ENCODE data around the gene LDAH.
"Not testable (repeated sequence)": the region's sequence is repeated elsewhere in the genome, so short reads cannot be mapped to it uniquely, and the experiment has no call there.

LDAH gene

GRCh38 chr2:20723543-20723942 is 99.4 kb downstream of the LDAH start:
- no peak for DNase-seq (ENCODE audit: low read depth)

GRCh38 chr2:20722592-20723240 is 100.2 kb downstream of the LDAH start:
- no peak for DNase-seq (ENCODE audit: low read depth)

DNA sequence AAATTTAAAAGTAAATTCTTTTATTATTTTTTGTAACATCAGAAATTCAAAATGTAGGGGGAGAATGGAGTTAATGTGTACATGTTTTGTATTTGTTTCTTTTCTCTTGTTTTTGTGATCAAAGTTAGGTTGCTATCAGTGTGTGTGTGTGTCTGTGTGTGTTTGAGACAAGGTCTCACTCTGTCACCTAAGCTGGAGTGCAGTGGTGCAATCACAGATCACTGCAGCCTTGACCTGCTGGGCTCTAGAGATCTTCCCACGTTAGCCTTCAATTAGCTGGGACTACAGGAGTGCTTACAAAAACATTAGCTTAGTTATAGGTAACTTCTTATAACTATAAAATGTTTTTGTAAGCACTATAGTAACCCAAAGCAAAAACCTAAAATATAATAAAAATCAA is 105.3 kb downstream of the LDAH start:
- DNase-seq (ENCODE audit: low read depth): no peak

GRCh38 chr2:20716164-20716563 is 106.7 kb downstream of the LDAH start:
- DNase-seq (ENCODE audit: low read depth): not testable (repeated sequence)

DNA sequence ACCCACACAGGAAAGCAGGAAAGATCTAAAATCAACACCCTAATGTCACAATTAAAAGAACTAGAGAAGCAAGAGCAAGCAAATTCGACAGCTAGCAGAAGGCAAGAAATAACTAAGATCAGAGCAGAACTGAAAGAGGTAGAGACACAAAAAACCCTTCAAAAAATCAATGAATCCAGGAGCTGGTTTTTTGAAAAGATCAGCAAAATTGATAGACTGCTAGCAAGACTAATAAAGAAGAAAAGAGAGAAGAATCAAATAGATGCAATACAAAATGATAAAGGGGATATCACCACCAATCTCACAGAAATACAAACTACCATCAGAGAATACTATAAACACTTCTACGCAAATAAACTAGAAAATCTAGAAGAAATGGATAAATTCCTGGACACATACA is 108.5 kb downstream of the LDAH start:
- not testable (repeated sequence) for DNase-seq (ENCODE audit: low read depth)

DNA sequence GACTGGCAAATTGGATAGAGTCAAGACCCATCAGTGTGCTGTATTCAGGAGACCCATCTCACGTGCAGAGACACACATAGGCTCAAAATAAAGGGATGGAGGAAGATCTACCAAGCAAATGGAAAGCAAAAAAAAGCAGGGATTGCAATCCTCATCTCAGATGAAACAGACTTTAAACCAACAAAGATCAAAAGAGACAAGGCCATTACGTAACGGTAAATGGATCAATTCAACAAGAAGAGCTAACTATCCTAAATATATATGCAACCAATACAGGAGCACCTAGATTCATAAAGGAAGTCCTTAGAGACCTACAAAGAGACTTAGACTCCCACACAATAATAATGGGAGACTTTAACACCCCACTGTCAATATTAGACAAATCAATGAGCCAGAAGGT is 109.3 kb downstream of the LDAH start:
- DNase-seq (ENCODE audit: low read depth): not testable (repeated sequence)

DNA sequence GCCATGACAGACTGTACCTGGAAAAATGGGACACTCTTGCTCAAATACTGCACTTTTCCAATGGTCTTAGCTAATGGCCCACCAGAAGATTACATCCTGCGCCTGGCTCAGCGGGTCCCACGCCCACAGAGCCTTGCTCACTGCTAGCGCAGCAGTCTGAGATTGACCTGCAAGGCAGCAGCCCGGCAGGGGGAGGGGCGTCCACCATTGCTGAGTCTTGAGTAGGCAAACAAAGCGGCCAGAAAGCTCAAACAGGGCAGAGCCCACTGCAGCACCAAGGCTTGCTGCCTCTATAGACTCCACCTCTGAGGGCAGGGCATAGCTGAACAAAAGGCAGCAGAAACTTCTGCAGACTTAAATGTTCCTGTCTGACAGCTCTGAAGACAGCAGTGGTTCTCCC is 111.3 kb downstream of the LDAH start:
- not testable (repeated sequence) for DNase-seq (ENCODE audit: low read depth)

DNA sequence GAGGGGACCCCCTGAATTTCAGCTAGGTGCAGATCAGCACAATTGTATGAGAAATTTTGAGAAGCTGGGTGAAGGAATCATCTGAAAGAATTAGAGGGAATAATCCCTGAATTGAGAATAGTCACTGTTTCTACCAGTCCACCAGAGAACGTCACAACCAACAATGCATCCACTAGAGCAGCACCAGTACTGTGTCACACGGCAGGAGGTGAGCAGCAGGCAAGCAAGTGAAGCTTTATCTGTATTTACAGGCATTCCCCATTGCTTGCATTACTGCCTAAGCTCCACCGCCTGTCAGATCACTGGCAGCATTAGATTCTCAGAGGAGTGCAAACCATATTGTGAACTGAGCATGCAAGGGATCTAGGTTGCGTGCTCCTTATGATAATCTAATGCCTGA is 115.3 kb downstream of the LDAH start:
- DNase-seq (ENCODE audit: low read depth): no peak

GRCh38 chr2:20706786-20707185 is 116.1 kb downstream of the LDAH start:
- no peak for DNase-seq (ENCODE audit: low read depth)

GRCh38 chr2:20706217-20706616 is 116.7 kb downstream of the LDAH start:
- DNase-seq (ENCODE audit: low read depth): no peak

- DNase-seq (ENCODE audit: low read depth): no peak
Measured at GRCh38 chr2:20704886-20705285, 118.0 kb downstream of the LDAH start.

GRCh38 chr2:20702563-20702962 is 120.3 kb downstream of the LDAH start:
- DNase-seq (ENCODE audit: low read depth): no peak

DNA sequence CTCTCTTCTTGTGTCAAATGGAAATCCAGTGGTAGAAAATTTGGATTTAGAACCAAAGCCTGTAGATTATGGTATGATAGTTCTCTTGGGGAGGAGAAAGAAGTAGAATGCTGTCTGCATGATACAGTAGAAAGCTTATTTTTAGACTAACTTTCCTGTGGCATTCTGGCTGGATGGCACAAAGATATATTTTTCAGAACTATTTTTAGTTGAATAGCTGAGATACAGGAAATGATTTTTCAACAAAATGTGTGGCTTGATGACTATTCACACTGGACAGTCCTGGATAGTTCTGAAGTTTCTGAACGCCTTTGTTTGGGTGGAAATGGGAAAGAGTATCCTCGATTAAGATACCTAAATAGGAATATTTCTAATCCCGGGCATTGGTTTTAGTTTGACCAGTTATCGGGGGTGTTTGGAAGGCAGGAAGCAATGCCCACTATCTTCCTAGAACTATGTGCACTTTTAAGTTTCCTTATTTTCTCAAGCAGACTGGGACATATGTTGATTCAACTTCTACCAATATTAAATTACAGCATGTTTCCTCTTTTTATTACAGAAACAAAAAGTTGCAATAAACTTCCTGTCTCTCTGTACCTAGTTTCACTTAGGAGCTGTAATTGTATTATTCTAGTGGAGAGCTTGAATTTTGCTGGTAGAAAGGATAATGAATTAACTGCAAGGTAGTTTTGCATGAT is 123.8 kb downstream of the LDAH start:
- no peak for DNase-seq (ENCODE audit: low read depth)

DNA sequence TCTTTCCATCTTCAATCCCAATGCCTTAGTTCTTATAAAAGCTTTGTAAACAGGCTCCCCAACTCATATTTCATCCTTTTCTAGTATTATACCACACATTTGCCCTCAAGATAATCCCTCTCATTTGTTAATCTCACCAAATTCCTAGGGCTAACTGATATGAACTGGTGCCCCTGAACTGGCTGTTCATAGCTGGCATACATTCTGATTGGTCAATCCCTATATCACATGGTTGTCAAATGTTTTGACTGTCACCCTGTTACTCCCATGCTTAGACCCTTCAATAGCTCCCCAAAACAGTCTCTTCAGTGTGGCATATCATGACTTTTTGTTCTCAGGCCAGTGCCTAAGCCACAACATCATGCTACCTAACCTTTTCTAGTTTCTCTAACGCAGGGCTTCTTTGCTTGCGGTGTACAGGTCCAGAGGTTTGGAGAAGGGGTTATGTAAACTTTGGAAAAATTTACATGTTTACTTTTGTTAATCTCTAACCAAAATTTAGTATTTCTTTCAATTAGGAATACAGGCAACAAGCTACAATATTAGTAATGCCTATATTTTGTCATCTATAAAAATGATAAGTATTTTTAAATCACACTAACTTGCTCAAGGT is 125.5 kb downstream of the LDAH start:
- no peak for DNase-seq (ENCODE audit: low read depth)

DNA sequence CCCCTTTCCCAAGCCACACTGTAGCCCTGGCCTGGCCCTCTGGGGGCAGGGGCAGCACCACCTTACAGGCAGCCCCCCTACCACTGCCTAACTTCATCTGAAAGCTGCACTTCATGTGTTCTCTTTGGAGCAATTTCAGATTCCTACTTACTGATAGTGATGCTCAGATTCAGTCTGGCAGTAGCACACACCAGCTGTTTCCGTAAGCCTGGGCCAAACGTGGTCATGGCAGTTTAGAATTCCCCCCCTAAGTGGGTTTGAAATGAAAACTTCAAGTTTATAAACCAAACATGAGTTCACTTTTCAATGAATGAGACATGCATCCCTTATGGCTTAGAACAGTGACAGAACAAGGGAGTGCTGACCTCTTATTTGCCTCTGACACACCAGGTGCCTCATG is 126.5 kb downstream of the LDAH start:
- DNase-seq (ENCODE audit: low read depth): no peak

- no peak for DNase-seq (ENCODE audit: low read depth)
Measured at GRCh38 chr2:20693317-20693716, 129.6 kb downstream of the LDAH start.

GRCh38 chr2:20692081-20692480 is 130.8 kb downstream of the LDAH start:
- no peak for DNase-seq (ENCODE audit: low read depth)

GRCh38 chr2:20691076-20691734 is 131.7 kb downstream of the LDAH start:
- DNase-seq (ENCODE audit: low read depth): no peak

DNA sequence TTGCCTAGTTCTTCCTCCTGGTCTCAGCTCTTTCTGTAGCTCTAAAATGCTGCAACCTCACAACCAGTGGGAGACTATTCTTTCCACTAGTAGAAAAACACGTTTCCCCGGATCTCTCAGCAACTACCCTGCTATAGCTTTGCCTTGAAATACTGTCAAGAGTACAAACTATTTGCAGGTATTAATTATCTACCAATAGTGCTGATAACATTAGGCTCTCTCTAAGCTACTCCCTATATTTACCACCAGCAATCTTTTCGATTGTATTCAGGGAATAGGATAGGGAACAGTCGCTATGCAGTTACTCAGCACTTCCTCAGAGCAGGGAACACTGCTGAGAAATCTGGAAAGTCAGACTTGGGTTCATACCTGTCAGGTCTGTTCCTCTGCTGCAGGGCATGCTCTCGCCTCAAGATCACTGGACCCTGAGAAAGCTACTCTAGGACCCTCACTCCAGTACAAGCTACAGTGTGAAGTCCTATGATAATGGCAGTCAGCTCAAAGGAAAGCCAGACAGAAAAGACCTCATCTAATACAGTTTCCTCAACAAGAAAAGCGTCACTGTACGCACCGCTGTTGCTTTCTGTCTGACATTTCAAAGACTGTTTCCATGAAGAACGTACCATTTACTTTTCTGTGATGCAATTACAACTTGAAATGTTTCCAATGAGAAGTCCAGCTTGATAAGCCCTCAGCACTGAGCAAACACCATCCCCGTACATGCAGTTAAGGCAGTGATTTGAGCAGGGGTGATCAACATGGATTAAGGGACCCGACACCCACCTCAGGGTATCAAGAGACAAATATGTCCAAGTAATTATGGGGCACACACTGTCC is 133.3 kb downstream of the LDAH start:
- DNase-seq (ENCODE audit: low read depth): no peak

GRCh38 chr2:20687260-20687832 is 135.6 kb downstream of the LDAH start:
- DNase-seq (ENCODE audit: low read depth): no peak

GRCh38 chr2:20684581-20685063 is 138.3 kb downstream of the LDAH start:
- no peak for DNase-seq (ENCODE audit: low read depth)

Measured in activated T-cell treated with anti-CD3 and anti-CD28 coated beads for 24 hours (primary cell).